H1 (cell line): ENCODE data around the gene DBNDD1. TPM values are rescaled to one million over a fixed set of nuclear protein-coding genes. Genes with fewer than 3 reads are reported as not detected.
A peak's percentile ranks its signal among the peaks of the same experiment; 100 is the strongest.

ENCODE experiments used
- BCL11A ChIP-seq, 2 experiments: IDR thresholded peaks; one replicate each; pipeline ENCODE4 v1.6.1; 2011; ENCODE audit warnings: low read depth in 2 of 2, low read length in 2 of 2, mild to moderate bottlenecking in 2 of 2
- CTBP2 ChIP-seq: IDR thresholded peaks from 2 replicates; pipeline ENCODE4 v1.7.0; 2011; ENCODE audit warnings: borderline replicate concordance, mild to moderate bottlenecking, moderate library complexity, mixed read lengths, low read length; ENCODE audit not compliant: insufficient read depth, insufficient read length
- NRF1 ChIP-seq: IDR thresholded peaks from 2 replicates; pipeline ENCODE4 v1.6.1; 2011; ENCODE audit warnings: mild to moderate bottlenecking, low read depth, low read length, improper control_type of control experiment
- RFX5 ChIP-seq: IDR thresholded peaks from 2 replicates; pipeline ENCODE4 v1.6.1; 2011; ENCODE audit warnings: low read depth, low read length, improper control_type of control experiment, borderline replicate concordance
- SAP30 ChIP-seq: fragments of 300-600 bp; sonication (generic); IDR thresholded peaks from 2 replicates; pipeline ENCODE4 v1.7.1; 2012; ENCODE audit warnings: low read length, moderate library complexity, mild to moderate bottlenecking, inconsistent platforms; ENCODE audit not compliant: insufficient read depth, insufficient replicate concordance
- SP2 ChIP-seq: IDR thresholded peaks from 2 replicates; pipeline ENCODE4 v1.6.1; 2012; ENCODE audit warnings: mild to moderate bottlenecking, low read length, inconsistent platforms
- SUZ12 ChIP-seq: fragments of 200-600 bp; sonication (generic); IDR thresholded peaks from 2 replicates; pipeline ENCODE4 v1.6.1; 2012; ENCODE audit warnings: mild to moderate bottlenecking, inconsistent platforms, low read length, moderate library complexity, mixed read lengths
- TEAD4 ChIP-seq: IDR thresholded peaks from 2 replicates; pipeline ENCODE4 v1.6.1; 2012; ENCODE audit warnings: low read depth, low read length, inconsistent platforms, mixed read lengths
- polyA plus RNA-seq, 7 experiments: library from polyadenylated mRNA; depleted of rRNA in 3 of 7; stranded (reverse) in 5 of 7; unstranded in 2 of 7; fragments of >200 nt in 5 of 7; fragments of 200-250 nt in 2 of 7; gene quantifications; 1 replicate in 5 of 7; 2 replicates in 1 of 7; 4 replicates in 1 of 7; pipeline versions ENCODE4 v1.2.1 to v1.2.3, GENCODE V29; 2011 to 2013; ENCODE audit warnings: missing spikeins in 2 of 7, mixed read lengths in 2 of 7
- total RNA-seq: library from RNA; stranded (reverse); fragmentation: NEBNext Ultra II Directional; extraction: Animal tissue kit (Norgen Biotek cat#: 25700); gene quantifications from 2 replicates; pipeline ENCODE4 v1.2.1, GENCODE V29; 2021
- TF ChIP-seq, protein P1 (sequence below): fragments of 300-600 bp; sonication (generic); IDR thresholded peaks from 2 replicates; pipeline ENCODE4 v1.7.1; 2012; ENCODE audit warnings: low read length, moderate library complexity, mild to moderate bottlenecking, inconsistent platforms; ENCODE audit not compliant: insufficient replicate concordance

The DBNDD1 gene
- total and polyA plus RNA-seq, 2 of the 8 experiments (the other 6 are each of a cell fraction or from before 2014, with no cell fraction given): 69.9 to 92.6 TPM

DNA sequence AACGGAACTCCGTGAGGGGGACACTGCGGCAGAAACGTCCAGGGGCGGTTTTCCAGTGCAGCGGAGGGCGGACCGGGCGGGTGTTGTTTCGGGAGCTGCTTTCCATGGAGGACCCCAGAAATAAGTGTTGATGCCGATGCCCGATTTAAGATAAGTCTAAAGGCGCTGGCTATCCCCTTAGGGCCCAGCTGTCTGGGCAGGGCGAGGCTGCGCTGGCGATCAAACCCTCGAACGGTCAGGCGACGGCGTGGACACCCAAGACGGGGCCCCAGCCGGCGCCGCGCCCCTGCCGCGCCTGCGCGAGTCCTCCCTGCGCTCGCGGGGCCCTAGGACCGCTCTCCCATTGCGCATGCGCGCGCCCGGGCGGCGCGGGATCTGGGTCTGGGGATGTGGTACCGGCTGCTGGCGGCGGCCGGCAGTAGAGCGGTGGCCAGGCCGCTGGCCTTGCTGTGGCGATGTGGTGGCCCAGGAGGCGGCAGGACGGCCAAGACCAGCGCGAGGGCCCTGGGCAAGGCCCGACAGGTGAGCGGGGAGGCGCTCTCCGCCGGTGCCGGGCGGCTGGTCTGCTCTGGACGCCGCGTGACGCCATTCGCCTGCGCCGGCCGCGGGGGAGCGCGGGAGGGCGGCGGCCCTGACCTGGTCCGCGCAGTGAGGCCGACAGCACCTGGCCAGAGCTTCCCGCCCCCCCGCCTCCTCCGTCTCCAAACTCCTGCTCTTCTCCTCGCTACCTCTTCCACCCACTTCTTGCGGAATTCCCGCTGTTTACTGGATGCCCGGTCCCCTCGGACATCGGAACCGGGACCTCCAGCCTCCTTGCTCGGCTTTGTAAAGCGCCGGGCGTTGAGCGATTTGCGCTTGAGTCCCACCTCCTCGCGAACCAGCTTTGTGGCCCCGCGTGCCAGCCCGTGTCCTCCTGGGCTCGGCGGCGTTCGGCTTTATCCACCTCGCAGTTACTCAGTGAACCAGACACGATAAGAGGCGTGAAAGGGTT, 46.7 kb downstream of the DBNDD1 start (continued):
- TF ChIP-seq, protein P1, sequence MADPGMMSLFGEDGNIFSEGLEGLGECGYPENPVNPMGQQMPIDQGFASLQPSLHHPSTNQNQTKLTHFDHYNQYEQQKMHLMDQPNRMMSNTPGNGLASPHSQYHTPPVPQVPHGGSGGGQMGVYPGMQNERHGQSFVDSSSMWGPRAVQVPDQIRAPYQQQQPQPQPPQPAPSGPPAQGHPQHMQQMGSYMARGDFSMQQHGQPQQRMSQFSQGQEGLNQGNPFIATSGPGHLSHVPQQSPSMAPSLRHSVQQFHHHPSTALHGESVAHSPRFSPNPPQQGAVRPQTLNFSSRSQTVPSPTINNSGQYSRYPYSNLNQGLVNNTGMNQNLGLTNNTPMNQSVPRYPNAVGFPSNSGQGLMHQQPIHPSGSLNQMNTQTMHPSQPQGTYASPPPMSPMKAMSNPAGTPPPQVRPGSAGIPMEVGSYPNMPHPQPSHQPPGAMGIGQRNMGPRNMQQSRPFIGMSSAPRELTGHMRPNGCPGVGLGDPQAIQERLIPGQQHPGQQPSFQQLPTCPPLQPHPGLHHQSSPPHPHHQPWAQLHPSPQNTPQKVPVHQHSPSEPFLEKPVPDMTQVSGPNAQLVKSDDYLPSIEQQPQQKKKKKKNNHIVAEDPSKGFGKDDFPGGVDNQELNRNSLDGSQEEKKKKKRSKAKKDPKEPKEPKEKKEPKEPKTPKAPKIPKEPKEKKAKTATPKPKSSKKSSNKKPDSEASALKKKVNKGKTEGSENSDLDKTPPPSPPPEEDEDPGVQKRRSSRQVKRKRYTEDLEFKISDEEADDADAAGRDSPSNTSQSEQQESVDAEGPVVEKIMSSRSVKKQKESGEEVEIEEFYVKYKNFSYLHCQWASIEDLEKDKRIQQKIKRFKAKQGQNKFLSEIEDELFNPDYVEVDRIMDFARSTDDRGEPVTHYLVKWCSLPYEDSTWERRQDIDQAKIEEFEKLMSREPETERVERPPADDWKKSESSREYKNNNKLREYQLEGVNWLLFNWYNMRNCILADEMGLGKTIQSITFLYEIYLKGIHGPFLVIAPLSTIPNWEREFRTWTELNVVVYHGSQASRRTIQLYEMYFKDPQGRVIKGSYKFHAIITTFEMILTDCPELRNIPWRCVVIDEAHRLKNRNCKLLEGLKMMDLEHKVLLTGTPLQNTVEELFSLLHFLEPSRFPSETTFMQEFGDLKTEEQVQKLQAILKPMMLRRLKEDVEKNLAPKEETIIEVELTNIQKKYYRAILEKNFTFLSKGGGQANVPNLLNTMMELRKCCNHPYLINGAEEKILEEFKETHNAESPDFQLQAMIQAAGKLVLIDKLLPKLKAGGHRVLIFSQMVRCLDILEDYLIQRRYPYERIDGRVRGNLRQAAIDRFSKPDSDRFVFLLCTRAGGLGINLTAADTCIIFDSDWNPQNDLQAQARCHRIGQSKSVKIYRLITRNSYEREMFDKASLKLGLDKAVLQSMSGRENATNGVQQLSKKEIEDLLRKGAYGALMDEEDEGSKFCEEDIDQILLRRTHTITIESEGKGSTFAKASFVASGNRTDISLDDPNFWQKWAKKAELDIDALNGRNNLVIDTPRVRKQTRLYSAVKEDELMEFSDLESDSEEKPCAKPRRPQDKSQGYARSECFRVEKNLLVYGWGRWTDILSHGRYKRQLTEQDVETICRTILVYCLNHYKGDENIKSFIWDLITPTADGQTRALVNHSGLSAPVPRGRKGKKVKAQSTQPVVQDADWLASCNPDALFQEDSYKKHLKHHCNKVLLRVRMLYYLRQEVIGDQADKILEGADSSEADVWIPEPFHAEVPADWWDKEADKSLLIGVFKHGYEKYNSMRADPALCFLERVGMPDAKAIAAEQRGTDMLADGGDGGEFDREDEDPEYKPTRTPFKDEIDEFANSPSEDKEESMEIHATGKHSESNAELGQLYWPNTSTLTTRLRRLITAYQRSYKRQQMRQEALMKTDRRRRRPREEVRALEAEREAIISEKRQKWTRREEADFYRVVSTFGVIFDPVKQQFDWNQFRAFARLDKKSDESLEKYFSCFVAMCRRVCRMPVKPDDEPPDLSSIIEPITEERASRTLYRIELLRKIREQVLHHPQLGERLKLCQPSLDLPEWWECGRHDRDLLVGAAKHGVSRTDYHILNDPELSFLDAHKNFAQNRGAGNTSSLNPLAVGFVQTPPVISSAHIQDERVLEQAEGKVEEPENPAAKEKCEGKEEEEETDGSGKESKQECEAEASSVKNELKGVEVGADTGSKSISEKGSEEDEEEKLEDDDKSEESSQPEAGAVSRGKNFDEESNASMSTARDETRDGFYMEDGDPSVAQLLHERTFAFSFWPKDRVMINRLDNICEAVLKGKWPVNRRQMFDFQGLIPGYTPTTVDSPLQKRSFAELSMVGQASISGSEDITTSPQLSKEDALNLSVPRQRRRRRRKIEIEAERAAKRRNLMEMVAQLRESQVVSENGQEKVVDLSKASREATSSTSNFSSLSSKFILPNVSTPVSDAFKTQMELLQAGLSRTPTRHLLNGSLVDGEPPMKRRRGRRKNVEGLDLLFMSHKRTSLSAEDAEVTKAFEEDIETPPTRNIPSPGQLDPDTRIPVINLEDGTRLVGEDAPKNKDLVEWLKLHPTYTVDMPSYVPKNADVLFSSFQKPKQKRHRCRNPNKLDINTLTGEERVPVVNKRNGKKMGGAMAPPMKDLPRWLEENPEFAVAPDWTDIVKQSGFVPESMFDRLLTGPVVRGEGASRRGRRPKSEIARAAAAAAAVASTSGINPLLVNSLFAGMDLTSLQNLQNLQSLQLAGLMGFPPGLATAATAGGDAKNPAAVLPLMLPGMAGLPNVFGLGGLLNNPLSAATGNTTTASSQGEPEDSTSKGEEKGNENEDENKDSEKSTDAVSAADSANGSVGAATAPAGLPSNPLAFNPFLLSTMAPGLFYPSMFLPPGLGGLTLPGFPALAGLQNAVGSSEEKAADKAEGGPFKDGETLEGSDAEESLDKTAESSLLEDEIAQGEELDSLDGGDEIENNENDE: no peak
- TF ChIP-seq CTBP2: no peak
- TF ChIP-seq BCL11A (IDR thresholded peaks at IDR 0.05; ENCODE audit: low read depth in 2 of 2, low read length in 2 of 2): no peak
- TF ChIP-seq SUZ12: no peak
- TF ChIP-seq SAP30: no peak
- no peak for TF ChIP-seq TEAD4
- no peak for TF ChIP-seq SP2
- TF ChIP-seq NRF1: peak; percentile 98
- TF ChIP-seq RFX5: no peak
